CD4-positive, CD25-positive, alpha-beta regulatory T cell (primary cell): ENCODE measurements around the gene FIZ1. TPM values are rescaled to one million over a fixed set of nuclear protein-coding genes. Genes with fewer than 3 reads are reported as not detected.
A peak's percentile ranks its signal among the peaks of the same experiment; 100 is the strongest.

ENCODE experiments used
- ATAC-seq, 2 donors: fragments of 150-1000 bp; cut with Tn5 transposase; one replicate each; pipeline ENCODE4 v1.10.0; 2021; ENCODE audit warnings: low read depth in 2 of 2, moderate number of reproducible peaks in 2 of 2, moderate library complexity in 1 of 2
- DNase-seq, 3 donors: peaks; one replicate each; pipeline versions ENCODE4 v3.0.0 to v3.0.0-alpha.2; 2012 to 2022; ENCODE audit warnings: mixed read lengths in 1 of 3
- H3K27ac ChIP-seq: one replicate; pipeline ENCODE4 v1.7.0; 2013; ENCODE audit warnings: mild to moderate bottlenecking, low read length; ENCODE audit not compliant: insufficient read depth, poor library complexity, severe bottlenecking
- H3K27me3 ChIP-seq: one replicate; pipeline ENCODE4 v1.7.0; 2013; ENCODE audit warnings: low read length; ENCODE audit not compliant: control insufficient read depth, insufficient read depth
- H3K36me3 ChIP-seq: one replicate; pipeline ENCODE4 v1.7.0; 2013; ENCODE audit warnings: mild to moderate bottlenecking, low read length, moderate library complexity; ENCODE audit not compliant: control insufficient read depth, insufficient read depth
- H3K4me1 ChIP-seq: 2 replicates; pipeline ENCODE4 v1.7.0; 2013; ENCODE audit warnings: mild to moderate bottlenecking, low read length; ENCODE audit not compliant: insufficient read depth, control insufficient read depth, poor library complexity, severe bottlenecking
- H3K4me3 ChIP-seq: one replicate; pipeline ENCODE4 v1.7.0; 2013; ENCODE audit warnings: low read depth, mild to moderate bottlenecking, low read length, moderate library complexity
- H3K9me3 ChIP-seq, 2 experiments: 1 replicate in 1 of 2; 2 replicates in 1 of 2; pipeline ENCODE4 v1.7.0; 2013; ENCODE audit warnings: low read length in 2 of 2, mild to moderate bottlenecking in 1 of 2, moderate library complexity in 1 of 2; ENCODE audit not compliant: control insufficient read depth in 2 of 2
- H3K27ac Mint-ChIP-seq, 3 donors: one replicate each; pipeline ENCODE4 v1.8.0; 2020 to 2022; ENCODE audit warnings: mild to moderate bottlenecking in 3 of 3, mixed read lengths in 3 of 3, moderate library complexity in 2 of 3
- H3K27me3 Mint-ChIP-seq: one replicate; pipeline ENCODE4 v1.8.0; 2022; ENCODE audit warnings: mild to moderate bottlenecking, mixed read lengths
- H3K36me3 Mint-ChIP-seq: one replicate; pipeline ENCODE4 v1.8.0; 2020; ENCODE audit warnings: mixed read lengths
- H3K4me1 Mint-ChIP-seq, 4 donors: one replicate each; pipeline ENCODE4 v1.8.0; 2020 to 2022; ENCODE audit warnings: mixed read lengths in 4 of 4, mild to moderate bottlenecking in 1 of 4
- H3K4me3 Mint-ChIP-seq, 4 donors: one replicate each; pipeline ENCODE4 v1.8.0; 2020 to 2022; ENCODE audit warnings: mild to moderate bottlenecking in 4 of 4, mixed read lengths in 4 of 4, moderate library complexity in 3 of 4
- H3K9me3 Mint-ChIP-seq, 7 donors: one replicate each; pipeline ENCODE4 v1.8.0; 2020 to 2022; ENCODE audit warnings: mixed read lengths in 7 of 7, mild to moderate bottlenecking in 3 of 7, moderate library complexity in 2 of 7
- polyA plus RNA-seq, 4 donors: library from polyadenylated mRNA; unstranded; fragments of 300-500 nt; fragmentation: Illumina TruSeq; gene quantifications; one replicate each; pipeline ENCODE4 v1.2.3, GENCODE V29; 2021
- total RNA-seq: library from RNA; stranded (reverse); gene quantifications from one replicate; pipeline ENCODE4 v1.2.3, GENCODE V29; 2022

Gene FIZ1
- total and polyA plus RNA-seq, 5 donors from 2014 or later = 1.3 to 13.0 (median 1.6) TPM

- no peaks in the 10 kb centered on the region for H3K9me3 Mint-ChIP-seq
Observed at GRCh38 chr19:55644191-55644833, 45.0 kb upstream of the FIZ1 start.

GRCh38 chr19:55643887-55644176 lies 44.5 kb upstream of the FIZ1 start:
- no peak for ATAC-seq
- Histone ChIP-seq H3K27ac (peak overlapping the region; percentile 80), H3K27me3 (no peaks in the 10 kb centered on the region), H3K36me3 (peaks cover 8% of the 10 kb centered on the region), H3K9me3 (no peaks in the 10 kb centered on the region), H3K4me3 (peak overlapping the region; percentile 48), H3K4me1 (peaks cover 73% of the 10 kb centered on the region)
- H3K4me1 Mint-ChIP-seq = peaks cover 0 to 63% (median 34%) of the 10 kb centered on the region in 4 donors
- H3K4me3 Mint-ChIP-seq = peak overlapping the region; percentile 93 to 97 (median 96)
- H3K36me3 Mint-ChIP-seq = peaks cover 4% of the 10 kb centered on the region
- H3K27me3 Mint-ChIP-seq = peaks cover 6% of the 10 kb centered on the region
- DNase-seq = no peak
- peaks cover 0 to 2% (median 0%) of the 10 kb centered on the region in 7 donors for H3K9me3 Mint-ChIP-seq
- H3K27ac Mint-ChIP-seq = peak overlapping the region in 2 of 3 donors; percentile 90 to 93

More at GRCh38 chr19:55644191-55644833, 45.0 kb upstream of the FIZ1 start:
- Histone ChIP-seq H3K27me3 (no peaks in the 10 kb centered on the region), H3K9me3 (no peaks in the 10 kb centered on the region), H3K36me3 (peaks cover 8% of the 10 kb centered on the region), H3K4me1 (peaks cover 73% of the 10 kb centered on the region), H3K27ac (peak overlapping the region; percentile 80), H3K4me3 (peak overlapping the region; percentile 48)
- no peak for DNase-seq
- Mint-ChIP-seq H3K27me3 (peaks cover 6% of the 10 kb centered on the region), H3K4me1 (peaks cover 0 to 59% (median 30%) of the 10 kb centered on the region in 4 donors), H3K4me3 (peak overlapping the region; percentile 93 to 97 (median 96)), H3K36me3 (no peaks in the 10 kb centered on the region), H3K27ac (peak overlapping the region in 2 of 3 donors; percentile 90 to 93)
- ATAC-seq = no peak

DNA sequence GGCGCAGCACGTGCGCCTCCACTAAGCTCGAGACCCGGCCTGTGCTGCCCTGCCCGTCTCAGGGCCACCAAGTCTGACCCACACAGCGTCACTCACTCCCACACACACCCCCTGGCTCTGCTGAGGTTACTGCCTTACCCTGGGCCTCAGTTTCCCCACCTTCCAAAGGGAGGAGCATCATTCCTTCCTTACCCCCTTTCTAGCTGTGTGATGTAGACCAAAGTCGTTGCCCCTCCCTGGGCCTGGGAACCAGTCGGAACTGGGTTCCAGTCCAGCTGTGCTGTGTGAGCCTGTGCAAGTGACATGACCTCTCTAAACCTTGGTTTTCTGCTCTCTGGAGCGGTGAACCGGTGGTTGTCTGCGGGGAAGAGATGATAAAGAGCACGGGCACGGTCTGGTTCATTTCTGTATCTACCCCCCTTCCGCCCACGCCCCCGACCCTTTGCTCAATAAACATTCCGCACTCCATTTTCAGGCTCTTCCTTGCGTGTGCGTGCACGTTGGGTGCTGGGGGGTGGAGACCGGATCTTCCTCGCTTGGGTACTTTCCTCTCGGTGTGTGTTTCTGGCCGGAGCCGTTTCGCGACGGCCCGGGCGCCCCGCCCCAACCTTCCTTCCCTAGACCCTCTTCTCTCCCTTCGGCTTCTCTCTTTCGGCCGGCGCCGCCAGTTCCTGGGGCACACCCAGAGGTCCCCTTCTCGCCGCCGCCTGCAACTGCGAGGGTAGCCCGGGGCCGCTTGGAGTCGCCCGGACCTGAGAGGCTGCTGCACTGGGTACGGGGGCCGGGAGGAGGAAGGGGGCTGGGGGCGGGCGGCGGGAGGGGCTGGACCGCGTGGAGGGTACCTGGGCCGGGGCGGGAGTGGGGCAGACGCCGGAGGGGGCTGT lies 43.9 kb upstream of the FIZ1 start, which contains the start of gene ZNF581:
Gene ZNF581 (plus strand): TSS at position 647 of the 884 bp plus-strand sequence. CDS start 923 bp downstream, outside the sequence.
- peak within 1 kb of the TSS; percentile 93 to 98 (median 96) for H3K4me3 Mint-ChIP-seq
- Histone ChIP-seq H3K27ac (peak within 1 kb of the TSS; percentile 80), H3K4me1 (peaks cover 70% of the 10 kb centered on the region), H3K27me3 (no peaks in the 10 kb centered on the region), H3K36me3 (peaks cover 8% of the 10 kb centered on the region), H3K9me3 (no peaks in the 10 kb centered on the region), H3K4me3 (peak within 1 kb of the TSS; percentile 79)
- H3K4me1 Mint-ChIP-seq = peaks cover 0 to 62% (median 35%) of the 10 kb centered on the region in 4 donors
- peaks cover 4% of the 10 kb centered on the region for H3K36me3 Mint-ChIP-seq
- H3K27ac Mint-ChIP-seq = peak within 1 kb of the TSS; percentile 93 to 99 (median 98)
- peak; percentile 66 to 88 (median 79) for DNase-seq
- peaks cover 0 to 2% (median 0%) of the 10 kb centered on the region in 7 donors for H3K9me3 Mint-ChIP-seq
- ATAC-seq = peak; percentile 57 to 62
- H3K27me3 Mint-ChIP-seq = peaks cover 6% of the 10 kb centered on the region

DNA sequence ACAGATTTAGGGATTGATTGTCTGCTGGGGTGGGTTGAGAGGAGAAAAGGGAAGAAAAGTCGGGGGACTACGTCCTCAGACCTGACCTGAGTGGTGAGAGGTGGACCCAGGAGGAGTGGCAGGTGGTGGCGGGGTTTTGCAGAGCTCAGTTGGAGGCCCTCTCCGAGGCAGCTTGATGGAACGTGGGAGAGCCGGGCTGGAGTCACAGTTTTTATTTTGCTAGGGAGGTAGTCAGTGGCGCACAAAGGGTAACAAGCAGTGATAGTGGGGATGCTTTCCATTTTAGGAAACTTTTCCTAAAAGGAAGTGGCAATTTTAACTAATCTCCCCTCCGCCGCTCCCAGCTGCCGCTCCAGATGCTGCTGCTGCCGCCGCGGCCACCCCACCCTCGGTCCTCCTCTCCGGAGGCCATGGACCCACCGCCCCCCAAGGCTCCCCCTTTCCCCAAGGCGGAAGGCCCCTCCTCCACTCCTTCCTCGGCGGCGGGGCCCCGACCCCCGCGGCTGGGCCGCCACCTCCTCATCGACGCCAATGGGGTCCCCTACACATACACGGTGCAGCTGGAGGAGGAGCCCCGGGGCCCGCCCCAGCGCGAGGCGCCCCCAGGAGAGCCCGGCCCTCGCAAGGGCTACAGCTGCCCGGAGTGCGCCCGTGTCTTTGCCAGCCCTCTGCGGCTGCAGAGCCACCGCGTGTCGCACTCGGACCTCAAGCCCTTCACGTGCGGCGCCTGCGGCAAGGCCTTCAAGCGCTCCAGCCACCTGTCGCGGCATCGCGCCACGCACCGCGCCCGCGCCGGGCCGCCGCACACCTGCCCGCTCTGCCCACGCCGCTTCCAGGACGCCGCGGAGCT lies 43.1 kb upstream of the FIZ1 start:
- H3K4me1 Mint-ChIP-seq = peaks cover 0 to 67% (median 42%) of the 10 kb centered on the region in 4 donors
- DNase-seq (peak in 1 of 3 donors; percentile 42), ATAC-seq (peak in 1 of 2 donors; percentile 6)
- peak overlapping the region; percentile 93 to 98 (median 96) for H3K4me3 Mint-ChIP-seq
- peak overlapping the region; percentile 93 to 99 (median 98) for H3K27ac Mint-ChIP-seq
- peaks cover 11% of the 10 kb centered on the region for H3K27me3 Mint-ChIP-seq
- Histone ChIP-seq H3K9me3 (no peaks in the 10 kb centered on the region), H3K36me3 (peaks cover 8% of the 10 kb centered on the region), H3K27ac (peak overlapping the region; percentile 80), H3K27me3 (no peaks in the 10 kb centered on the region), H3K4me3 (peak overlapping the region; percentile 67), H3K4me1 (peaks cover 65% of the 10 kb centered on the region)
- H3K9me3 Mint-ChIP-seq = peaks cover 0 to 2% (median 0%) of the 10 kb centered on the region in 7 donors
- peaks cover 9% of the 10 kb centered on the region for H3K36me3 Mint-ChIP-seq

DNA sequence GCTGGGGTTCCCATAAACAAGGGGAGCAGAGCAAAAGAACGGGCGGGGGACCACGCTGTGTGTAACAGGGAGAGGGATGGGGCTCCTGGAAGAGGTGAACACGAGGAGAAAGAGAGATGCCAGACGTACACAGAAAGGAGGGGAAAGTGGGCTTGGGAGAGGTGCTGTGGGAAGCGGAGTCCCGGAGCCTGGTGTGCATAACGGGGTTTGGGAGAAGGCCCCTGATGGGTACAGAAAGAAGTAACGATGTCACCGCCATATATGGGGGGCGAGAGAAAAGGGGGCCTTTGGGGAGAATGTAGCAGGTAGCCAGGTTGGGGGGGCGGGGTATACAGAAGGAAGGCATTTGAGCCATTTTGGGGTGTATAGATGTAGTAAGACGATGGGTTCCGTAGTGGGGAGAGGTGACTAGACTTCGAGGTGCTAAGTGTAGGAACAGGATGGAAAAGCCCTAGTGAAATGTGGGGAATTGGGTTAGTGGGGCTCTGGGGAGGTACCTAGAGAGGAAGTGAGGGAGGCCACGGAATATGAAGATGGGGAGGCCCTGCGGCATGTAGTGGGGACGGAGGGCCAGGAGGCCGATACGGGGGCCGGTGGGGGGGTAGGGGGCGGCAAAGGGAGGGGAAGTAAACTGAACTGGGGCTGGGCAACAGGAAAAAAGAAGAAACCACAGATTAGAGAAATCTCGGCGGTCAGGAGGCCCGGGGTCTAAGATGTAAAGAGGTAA lies 42.3 kb upstream of the FIZ1 start:
- Histone ChIP-seq H3K36me3 (peaks cover 8% of the 10 kb centered on the region), H3K9me3 (no peaks in the 10 kb centered on the region), H3K27ac (peak overlapping the region; percentile 80), H3K4me3 (peak overlapping the region; percentile 72), H3K4me1 (peaks cover 70% of the 10 kb centered on the region), H3K27me3 (no peaks in the 10 kb centered on the region)
- Mint-ChIP-seq H3K27me3 (peaks cover 11% of the 10 kb centered on the region), H3K4me3 (peak overlapping the region; percentile 83 to 98 (median 90)), H3K9me3 (peaks cover 0 to 2% (median 0%) of the 10 kb centered on the region in 7 donors), H3K27ac (peak overlapping the region; percentile 92 to 95 (median 94)), H3K4me1 (peaks cover 0 to 68% (median 41%) of the 10 kb centered on the region in 4 donors), H3K36me3 (peaks cover 11% of the 10 kb centered on the region)
- ATAC-seq (peak in 1 of 2 donors; percentile 2), DNase-seq (peak in 2 of 3 donors; percentile 34 to 51)

DNA sequence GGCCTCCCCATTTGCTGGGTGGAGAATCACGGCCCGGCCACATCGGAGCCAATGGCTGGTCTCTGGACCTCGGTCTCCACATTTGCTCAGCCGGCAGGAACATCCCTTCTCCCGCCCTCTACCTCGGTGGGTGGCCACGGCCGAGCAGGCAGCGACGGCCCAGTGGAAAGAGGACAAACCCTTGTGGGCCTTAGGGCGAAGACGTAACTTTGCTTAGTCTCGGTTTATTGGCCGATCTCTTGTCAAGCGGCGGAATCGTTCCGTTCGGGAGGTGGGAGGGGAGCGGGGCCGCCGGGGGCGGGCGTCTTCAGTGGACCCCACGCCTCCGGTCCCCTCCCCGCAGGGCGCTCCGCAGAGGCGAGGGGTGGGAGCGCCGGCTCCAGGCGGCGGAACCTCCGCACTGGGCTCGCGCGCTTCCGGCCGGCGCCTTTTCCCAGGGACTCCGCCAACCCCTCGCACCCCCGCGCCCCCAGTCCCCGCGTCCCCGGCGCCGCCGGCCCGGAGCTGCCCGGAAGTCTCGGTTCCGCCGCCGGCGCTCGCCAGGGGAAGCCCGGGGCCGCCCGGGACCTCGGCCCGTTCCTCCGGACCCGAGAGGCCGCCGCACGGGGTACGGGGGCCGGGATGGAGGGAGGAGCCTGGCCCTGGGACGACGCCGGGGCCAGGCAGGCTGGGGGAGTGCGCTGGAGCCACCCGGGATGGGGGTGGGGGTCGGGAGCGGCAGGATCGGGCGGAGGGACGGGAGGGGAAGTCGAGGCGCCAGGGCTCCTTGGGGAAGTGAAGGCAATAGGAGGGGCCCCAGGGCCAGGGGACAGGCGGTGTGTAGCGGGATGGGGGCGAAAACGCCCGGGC lies 41.5 kb upstream of the FIZ1 start, which contains the start of gene ZNF580:
Gene ZNF580 (plus strand): TSS at position 426 of the 849 bp plus-strand sequence. CDS start 1,507 bp downstream, outside the sequence.
- H3K27ac ChIP-seq = peak within 1 kb of the TSS; percentile 80
- DNase-seq (peak; percentile 45 to 69 (median 50)), ATAC-seq (peak; percentile 16 to 25)
- peak within 1 kb of the TSS; percentile 92 to 95 (median 94) for H3K27ac Mint-ChIP-seq
- H3K27me3 ChIP-seq = no peaks in the 10 kb centered on the region
- H3K9me3 Mint-ChIP-seq = peaks cover 0 to 2% (median 0%) of the 10 kb centered on the region in 7 donors
- H3K4me3 ChIP-seq = peak within 1 kb of the TSS; percentile 72
- peaks cover 19% of the 10 kb centered on the region for H3K36me3 Mint-ChIP-seq
- H3K9me3 ChIP-seq = no peaks in the 10 kb centered on the region
- peaks cover 78% of the 10 kb centered on the region for H3K4me1 ChIP-seq
- peaks cover 8% of the 10 kb centered on the region for H3K36me3 ChIP-seq
- H3K4me3 Mint-ChIP-seq = peak within 1 kb of the TSS; percentile 83 to 98 (median 92)
- peaks cover 11% of the 10 kb centered on the region for H3K27me3 Mint-ChIP-seq
- H3K4me1 Mint-ChIP-seq = peaks cover under 1 to 75% (median 49%) of the 10 kb centered on the region in 4 donors
